Endothelial cell of umbilical vein (primary cell): ENCODE data around the gene MRTFA.

Experiments
- POLR2A ChIP-seq: IDR thresholded peaks from 2 replicates; pipeline ENCODE4 v1.6.1; 2012; ENCODE audit warnings: low read depth, mild to moderate bottlenecking, control low read depth, low read length
- TF ChIP-seq, protein P1 (sequence below), 2 donors: IDR thresholded peaks; 1 replicate in 1 of 2; 2 replicates in 1 of 2; pipeline ENCODE4 v1.5.1; 2011; ENCODE audit warnings: low read length in 2 of 2, mild to moderate bottlenecking in 2 of 2, moderate library complexity in 2 of 2, control low read depth in 1 of 2, inconsistent platforms in 1 of 2, low read depth in 1 of 2; ENCODE audit not compliant: insufficient read depth in 1 of 2; ENCODE audit errors: extremely low read depth in 1 of 2

DNA sequence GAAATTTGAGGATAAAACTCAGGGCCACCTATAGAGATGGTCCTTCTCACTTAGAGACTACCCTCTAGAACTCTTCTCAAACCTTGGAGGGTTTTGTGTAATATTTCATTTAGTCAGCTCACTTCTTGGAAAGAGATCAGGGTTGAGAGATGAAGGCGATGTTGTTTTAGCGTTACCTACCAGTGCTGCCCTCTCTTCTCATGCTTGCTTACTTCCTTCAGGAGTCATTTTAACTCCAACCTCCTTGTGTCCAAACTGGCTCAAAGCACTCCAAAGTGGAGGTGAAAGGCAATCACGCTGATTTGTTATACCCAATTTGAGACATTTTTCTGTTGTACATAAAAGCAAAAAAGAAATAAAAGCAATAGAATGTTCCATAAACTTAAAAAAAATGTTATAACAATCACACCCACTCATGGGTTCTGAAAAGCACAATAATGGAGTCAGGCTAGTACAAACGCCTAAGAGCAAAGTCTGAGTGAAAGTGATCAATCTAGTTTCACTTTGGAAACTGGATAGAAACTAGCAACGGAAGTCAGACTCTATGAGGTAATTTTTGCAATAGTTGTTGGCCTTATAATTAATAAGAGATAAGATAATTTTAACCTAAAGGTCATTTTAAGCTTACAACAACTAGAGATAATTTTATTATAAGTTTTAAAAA, 117.1 kb downstream of the MRTFA start:
- TF ChIP-seq, protein P1, sequence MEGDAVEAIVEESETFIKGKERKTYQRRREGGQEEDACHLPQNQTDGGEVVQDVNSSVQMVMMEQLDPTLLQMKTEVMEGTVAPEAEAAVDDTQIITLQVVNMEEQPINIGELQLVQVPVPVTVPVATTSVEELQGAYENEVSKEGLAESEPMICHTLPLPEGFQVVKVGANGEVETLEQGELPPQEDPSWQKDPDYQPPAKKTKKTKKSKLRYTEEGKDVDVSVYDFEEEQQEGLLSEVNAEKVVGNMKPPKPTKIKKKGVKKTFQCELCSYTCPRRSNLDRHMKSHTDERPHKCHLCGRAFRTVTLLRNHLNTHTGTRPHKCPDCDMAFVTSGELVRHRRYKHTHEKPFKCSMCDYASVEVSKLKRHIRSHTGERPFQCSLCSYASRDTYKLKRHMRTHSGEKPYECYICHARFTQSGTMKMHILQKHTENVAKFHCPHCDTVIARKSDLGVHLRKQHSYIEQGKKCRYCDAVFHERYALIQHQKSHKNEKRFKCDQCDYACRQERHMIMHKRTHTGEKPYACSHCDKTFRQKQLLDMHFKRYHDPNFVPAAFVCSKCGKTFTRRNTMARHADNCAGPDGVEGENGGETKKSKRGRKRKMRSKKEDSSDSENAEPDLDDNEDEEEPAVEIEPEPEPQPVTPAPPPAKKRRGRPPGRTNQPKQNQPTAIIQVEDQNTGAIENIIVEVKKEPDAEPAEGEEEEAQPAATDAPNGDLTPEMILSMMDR (IDR thresholded peaks at IDR 0.05; ENCODE audit: extremely low read depth in 1 of 2, insufficient read depth in 1 of 2, low read depth in 1 of 2, low read length in 2 of 2) = no peak
- no peak for TF ChIP-seq POLR2A
